ENCODE results near the gene SNRPD3.

The SNRPD3 gene

GRCh38 chr22:24516301-24516737, 39.5 kb upstream of the SNRPD3 start:
- TF ChIP-seq CTCF (IDR thresholded peaks at IDR 0.05; ENCODE audit: poor library complexity, severe bottlenecking), result no peak
- DNase-seq (ENCODE audit: low spot score), result no peak
- no peak overlapping the region for H3K27ac ChIP-seq (ENCODE audit: poor library complexity, severe bottlenecking)

GRCh38 chr22:24517446-24517845, 38.4 kb upstream of the SNRPD3 start:
- Histone ChIP-seq H3K9me3 (ENCODE audit: severe bottlenecking) (no peaks in the 10 kb centered on the region), H3K27ac (ENCODE audit: poor library complexity, severe bottlenecking) (no peak overlapping the region), H3K27me3 (ENCODE audit: insufficient read depth, poor library complexity, severe bottlenecking) (no peaks in the 10 kb centered on the region), H3K36me3 (ENCODE audit: low read depth) (no peaks in the 10 kb centered on the region), H3K4me3 (ENCODE audit: severe bottlenecking) (no peak overlapping the region), H3K4me1 (ENCODE audit: insufficient read depth, poor library complexity, severe bottlenecking) (peaks cover 4% of the 10 kb centered on the region)
- no peak for TF ChIP-seq CTCF (IDR thresholded peaks at IDR 0.05; ENCODE audit: poor library complexity, severe bottlenecking)
- DNase-seq (ENCODE audit: low spot score) (no peak), ATAC-seq (ENCODE audit: low read depth) (no peak)

More at GRCh38 chr22:24516301-24516737, 39.5 kb upstream of the SNRPD3 start:
- H3K4me3 ChIP-seq (ENCODE audit: severe bottlenecking), result no peak overlapping the region
- H3K9me3 ChIP-seq (ENCODE audit: severe bottlenecking), result no peaks in the 10 kb centered on the region
- H3K4me1 ChIP-seq (ENCODE audit: insufficient read depth, poor library complexity, severe bottlenecking), result peaks cover under 1% of the 10 kb centered on the region
- ATAC-seq (ENCODE audit: low read depth), result peak; percentile 56; the same call in 2 of the 3 replicates
- H3K36me3 ChIP-seq (ENCODE audit: low read depth), result no peaks in the 10 kb centered on the region
- no peaks in the 10 kb centered on the region for H3K27me3 ChIP-seq (ENCODE audit: insufficient read depth, poor library complexity, severe bottlenecking)

- Histone ChIP-seq H3K27me3 (ENCODE audit: insufficient read depth, poor library complexity, severe bottlenecking) (no peaks in the 10 kb centered on the region), H3K27ac (ENCODE audit: poor library complexity, severe bottlenecking) (no peak overlapping the region), H3K9me3 (ENCODE audit: severe bottlenecking) (no peaks in the 10 kb centered on the region), H3K36me3 (ENCODE audit: low read depth) (no peaks in the 10 kb centered on the region), H3K4me1 (ENCODE audit: insufficient read depth, poor library complexity, severe bottlenecking) (peaks cover 4% of the 10 kb centered on the region), H3K4me3 (ENCODE audit: severe bottlenecking) (no peak overlapping the region)
- no peak for ATAC-seq (ENCODE audit: low read depth)
- TF ChIP-seq CTCF (IDR thresholded peaks at IDR 0.05; ENCODE audit: poor library complexity, severe bottlenecking), result no peak
- DNase-seq (ENCODE audit: low spot score), result no peak
Observed at GRCh38 chr22:24518228-24518627, 37.6 kb upstream of the SNRPD3 start.

DNA sequence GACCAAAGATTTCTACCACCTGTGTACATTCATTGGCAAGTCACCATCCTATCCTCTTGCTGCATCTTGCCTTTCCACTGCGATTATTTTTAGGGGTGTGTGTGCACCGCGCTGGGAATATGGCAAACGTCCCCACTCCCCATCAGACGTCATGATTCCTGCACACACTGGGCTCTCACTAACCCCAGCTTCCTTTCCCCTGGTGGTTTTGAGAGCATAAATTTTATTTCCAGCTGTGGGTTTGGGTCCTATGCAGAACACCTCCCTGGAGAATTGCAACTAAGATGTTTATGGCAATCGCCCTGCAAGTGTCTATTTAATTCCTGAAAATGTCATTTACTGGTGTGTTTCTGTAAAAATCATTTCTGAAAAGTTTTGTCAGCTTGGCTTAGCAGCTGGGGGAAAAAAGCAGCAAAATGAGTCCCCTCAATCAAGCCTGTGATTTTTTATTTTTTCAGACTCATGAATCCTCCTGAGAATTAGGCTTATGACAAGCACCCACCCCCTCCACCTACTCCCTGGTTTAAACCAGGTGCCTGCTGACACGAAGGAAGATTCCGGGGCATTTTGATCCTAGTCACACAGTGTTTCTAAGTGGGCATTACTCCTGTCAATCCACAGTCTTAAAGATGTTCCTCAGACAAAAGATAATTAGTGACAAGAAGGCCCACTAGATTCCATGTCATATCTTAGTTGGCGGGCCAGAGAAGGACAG, 36.9 kb upstream of the SNRPD3 start:
- Histone ChIP-seq H3K36me3 (ENCODE audit: low read depth) (no peaks in the 10 kb centered on the region), H3K4me3 (ENCODE audit: severe bottlenecking) (no peak overlapping the region), H3K27ac (ENCODE audit: poor library complexity, severe bottlenecking) (no peak overlapping the region), H3K9me3 (ENCODE audit: severe bottlenecking) (no peaks in the 10 kb centered on the region), H3K4me1 (ENCODE audit: insufficient read depth, poor library complexity, severe bottlenecking) (peaks cover 4% of the 10 kb centered on the region), H3K27me3 (ENCODE audit: insufficient read depth, poor library complexity, severe bottlenecking) (no peaks in the 10 kb centered on the region)
- TF ChIP-seq CTCF (IDR thresholded peaks at IDR 0.05; ENCODE audit: poor library complexity, severe bottlenecking), result no peak
- no peak for DNase-seq (ENCODE audit: low spot score)
- no peak for ATAC-seq (ENCODE audit: low read depth)

DNA sequence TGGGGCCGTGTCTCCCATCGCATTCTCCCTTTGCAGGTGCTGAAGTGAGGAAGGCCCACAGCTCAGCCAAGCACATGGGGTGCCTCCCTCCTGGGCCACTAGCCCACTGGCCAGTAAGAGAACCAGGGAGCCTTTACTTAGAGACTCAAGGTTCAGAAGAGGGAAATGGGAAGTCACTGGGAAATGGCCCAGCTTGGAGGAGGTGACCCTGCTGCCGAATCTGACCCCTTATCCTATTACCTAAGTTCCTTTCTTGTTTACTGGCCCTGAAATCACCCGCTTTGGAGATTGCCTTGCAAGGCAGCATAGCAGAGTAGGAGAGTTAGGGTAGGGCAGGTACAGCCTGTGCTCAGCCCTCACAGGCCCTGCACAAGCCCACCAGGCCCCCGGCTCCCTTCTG, 36.3 kb upstream of the SNRPD3 start:
- ATAC-seq (ENCODE audit: low read depth), result no peak
- H3K27ac ChIP-seq (ENCODE audit: poor library complexity, severe bottlenecking), result no peak overlapping the region
- TF ChIP-seq CTCF (IDR thresholded peaks at IDR 0.05; ENCODE audit: poor library complexity, severe bottlenecking), result no peak
- DNase-seq (ENCODE audit: low spot score), result no peak
- H3K4me1 ChIP-seq (ENCODE audit: insufficient read depth, poor library complexity, severe bottlenecking), result peaks cover 4% of the 10 kb centered on the region
- H3K9me3 ChIP-seq (ENCODE audit: severe bottlenecking), result no peaks in the 10 kb centered on the region
- no peaks in the 10 kb centered on the region for H3K27me3 ChIP-seq (ENCODE audit: insufficient read depth, poor library complexity, severe bottlenecking)
- no peak overlapping the region for H3K4me3 ChIP-seq (ENCODE audit: severe bottlenecking)
- no peaks in the 10 kb centered on the region for H3K36me3 ChIP-seq (ENCODE audit: low read depth)
